Tibial nerve (tissue), 4 donors: ENCODE measurements around the gene CASQ1.

Experiments
- CTCF ChIP-seq, 5 experiments: fragments of 200-600 bp in 3 of 5; fragments of 450-650 bp in 2 of 5; sonication (generic) in 3 of 5; IDR thresholded peaks; one replicate each; pipeline ENCODE4 v1.5.1; 2016 to 2019; ENCODE audit warnings: antibody characterized with exemption in 5 of 5, mild to moderate bottlenecking in 3 of 5, moderate library complexity in 2 of 5
- EP300 ChIP-seq, 2 donors: sonication (generic); formaldehyde crosslinking; IDR thresholded peaks; one replicate each; pipeline ENCODE4 v1.6.1; 2017; ENCODE audit warnings: antibody characterized with exemption in 2 of 2, mild to moderate bottlenecking in 1 of 2
- POLR2A ChIP-seq, 2 donors: fragments of 450-650 bp; IDR thresholded peaks; one replicate each; pipeline ENCODE4 v1.6.1; 2017; ENCODE audit warnings: antibody characterized with exemption in 2 of 2, mild to moderate bottlenecking in 2 of 2, moderate library complexity in 2 of 2

GRCh38 chr1:160238408-160238807 lies 48.0 kb downstream of the CASQ1 start:
- no peak for TF ChIP-seq EP300 (IDR thresholded peaks at IDR 0.05)
- TF ChIP-seq CTCF (IDR thresholded peaks at IDR 0.05): no peak
- TF ChIP-seq POLR2A (IDR thresholded peaks at IDR 0.05): no peak
